ENCODE results near the gene TMEM150B.
A peak's percentile ranks its signal among the peaks of the same experiment; 100 is the strongest.

TMEM150B gene

GRCh38 chr19:55353803-55354697 lies 28.9 kb upstream of the TMEM150B start:
- peak; percentile 49 to 67 for DNase-seq

GRCh38 chr19:55353356-55353802 lies 28.2 kb upstream of the TMEM150B start:
- no peak for DNase-seq

GRCh38 chr19:55352549-55353145 lies 27.5 kb upstream of the TMEM150B start:
- no peak for DNase-seq

GRCh38 chr19:55352040-55352439 lies 26.9 kb upstream of the TMEM150B start:
- no peak for DNase-seq

- no peak for DNase-seq
Measured at GRCh38 chr19:55350620-55351315, 25.6 kb upstream of the TMEM150B start.

GRCh38 chr19:55348317-55349034 lies 23.3 kb upstream of the TMEM150B start:
- DNase-seq = no peak

GRCh38 chr19:55347442-55348009 lies 22.4 kb upstream of the TMEM150B start:
- DNase-seq = no peak

- DNase-seq = no peak
Measured at GRCh38 chr19:55346725-55347441, 21.7 kb upstream of the TMEM150B start.

GRCh38 chr19:55345818-55346724 lies 20.9 kb upstream of the TMEM150B start:
- DNase-seq = no peak

- DNase-seq = no peak
Measured at GRCh38 chr19:55345101-55345817, 20.1 kb upstream of the TMEM150B start.

GRCh38 chr19:55344444-55344843 lies 19.3 kb upstream of the TMEM150B start:
- no peak for DNase-seq

GRCh38 chr19:55341595-55342531 lies 16.7 kb upstream of the TMEM150B start:
- DNase-seq = no peak

- peak; percentile 42 to 54 for DNase-seq
Measured at GRCh38 chr19:55341171-55341588, 16.0 kb upstream of the TMEM150B start.

GRCh38 chr19:55340784-55341147 lies 15.6 kb upstream of the TMEM150B start:
- DNase-seq = no peak

GRCh38 chr19:55339889-55340783 lies 15.0 kb upstream of the TMEM150B start:
- DNase-seq = no peak

GRCh38 chr19:55339105-55339888 lies 14.2 kb upstream of the TMEM150B start, which contains the start of gene KMT5C:
TSS of gene KMT5C (plus strand) at chr19:55339876. CDS start at chr19:55341937, 2,061 bp downstream.
- DNase-seq = peak; percentile 100

- DNase-seq = no peak
Measured at GRCh38 chr19:55336101-55336500, 11.0 kb upstream of the TMEM150B start.

Data from activated CD4-positive, alpha-beta T cell treated with anti-CD3 and anti-CD28 coated beads for 4 hours (primary cell).